ACHN (cell line): Measurements from ENCODE around the gene STS.

Experiments
- DNase-seq: peaks from one replicate; pipeline ENCODE4 v3.0.0-alpha.2; 2015
- in situ Hi-C: cut with HindIII; loops from 2 replicates; pipeline ENCODE4 v1.10.0; 2017; ENCODE audit warnings: low sequenced_read_pairs, low pct_ligation_motif_present, low pct_unique_long_range_greater_than_20kb

STS gene

DNA sequence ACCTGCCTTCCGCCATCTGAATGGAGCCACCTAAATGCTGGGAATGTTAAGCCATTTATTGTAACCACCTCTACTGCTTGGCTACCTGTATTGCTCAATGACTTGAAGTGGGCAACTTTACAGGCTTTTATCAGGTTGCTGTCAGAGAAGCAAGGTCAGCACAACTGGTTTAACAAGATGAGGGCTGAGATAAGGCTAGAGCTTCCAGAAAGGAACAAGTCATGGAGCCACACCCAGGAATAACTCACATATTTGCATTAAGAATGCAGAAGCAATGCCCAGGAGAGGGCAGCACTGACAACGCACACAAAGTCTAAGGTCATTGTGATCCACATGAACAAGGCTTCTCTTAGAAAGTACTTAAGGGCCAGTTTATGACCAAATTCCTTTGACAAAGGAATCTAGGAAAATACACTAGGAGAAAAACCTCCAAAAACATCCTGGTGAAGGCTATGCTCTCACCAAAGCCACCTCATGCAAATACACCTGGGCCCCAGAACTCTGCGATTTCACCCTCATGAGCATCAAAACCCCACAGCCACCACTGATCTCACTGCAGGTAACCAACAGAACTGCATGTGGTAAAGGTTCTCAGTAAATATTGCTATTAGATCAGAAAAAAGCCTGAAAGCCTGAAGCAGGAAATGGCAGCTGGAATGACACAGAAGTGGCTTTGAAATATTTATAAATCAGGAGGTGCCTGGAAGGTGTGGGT lies 15.0 kb upstream of the STS start:
- in situ Hi-C loops, result no loop called here
- DNase-seq, result peak; percentile 58

DNA sequence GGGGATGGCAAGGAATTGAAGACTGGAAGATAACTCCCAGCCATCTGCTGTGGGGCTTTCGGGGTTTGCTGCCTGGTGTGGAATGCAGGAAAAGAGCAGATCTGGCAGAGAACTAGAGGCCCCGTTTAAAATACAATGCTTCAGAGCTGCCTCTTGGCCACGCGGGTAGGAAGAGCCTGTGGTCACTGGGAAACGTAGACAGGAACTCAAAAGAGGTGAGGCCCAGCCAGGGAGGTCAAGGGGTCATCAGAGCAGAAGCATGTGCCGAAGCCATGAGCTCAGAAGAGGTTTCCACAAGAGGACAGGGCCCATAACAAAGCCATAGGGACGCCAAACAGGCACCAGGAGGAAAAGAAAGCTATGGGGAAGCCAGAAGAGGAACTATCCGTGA lies 14.5 kb upstream of the STS start:
- in situ Hi-C loops, result no loop called here

GRCh38 chrX:7134981-7135380 lies 12.5 kb upstream of the STS start:
- no peak for DNase-seq
- in situ Hi-C loops, result no loop called here

More for the DNA sequence above, 14.5 kb upstream of the STS start:
- DNase-seq, result no peak

DNA sequence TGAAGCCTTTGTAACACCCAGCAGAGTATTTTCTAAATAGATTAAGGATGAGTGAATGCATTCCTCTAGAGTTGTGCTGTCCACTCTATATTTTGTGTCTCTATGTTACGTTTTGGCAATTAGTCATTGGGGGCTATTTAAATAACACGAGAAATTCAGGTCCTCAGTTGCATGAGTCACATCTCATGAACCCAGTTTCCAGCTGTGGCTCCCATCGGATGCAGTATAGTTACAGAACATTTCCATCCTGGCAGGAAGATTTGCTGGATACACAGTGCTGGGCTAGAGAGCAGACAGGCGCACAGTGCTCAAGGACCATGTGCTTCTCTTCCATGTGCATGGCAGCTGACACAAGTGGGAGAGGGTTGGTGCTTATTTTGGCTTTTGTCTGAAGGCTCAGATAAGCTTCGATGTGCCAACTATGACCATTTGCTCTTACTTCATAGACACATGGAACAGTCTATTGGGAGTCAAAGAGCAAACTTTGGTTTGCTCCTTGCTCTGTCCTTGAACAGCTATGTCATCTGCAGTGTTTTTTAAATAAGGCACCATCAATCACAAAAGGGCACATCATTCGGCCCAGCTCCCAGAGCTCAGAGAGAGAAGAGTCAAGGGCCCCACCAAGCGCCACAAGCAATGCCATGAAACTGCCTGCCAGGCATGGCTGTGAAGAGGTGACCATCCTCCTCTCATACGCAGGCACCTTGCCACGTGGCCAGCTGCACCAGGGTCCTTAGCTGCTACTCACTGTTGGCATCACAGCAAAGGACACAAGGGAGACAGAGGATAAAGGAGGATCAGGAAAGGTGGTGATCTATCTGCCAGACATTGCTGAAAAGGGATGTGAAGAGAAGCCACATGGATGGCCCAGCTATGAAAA lies 8.1 kb upstream of the STS start:
- in situ Hi-C loops, result no loop called here
- no peak for DNase-seq

GRCh38 chrX:7143076-7143475 lies 4.4 kb upstream of the STS start:
- DNase-seq, result no peak
- in situ Hi-C loops, result no loop called here

DNA sequence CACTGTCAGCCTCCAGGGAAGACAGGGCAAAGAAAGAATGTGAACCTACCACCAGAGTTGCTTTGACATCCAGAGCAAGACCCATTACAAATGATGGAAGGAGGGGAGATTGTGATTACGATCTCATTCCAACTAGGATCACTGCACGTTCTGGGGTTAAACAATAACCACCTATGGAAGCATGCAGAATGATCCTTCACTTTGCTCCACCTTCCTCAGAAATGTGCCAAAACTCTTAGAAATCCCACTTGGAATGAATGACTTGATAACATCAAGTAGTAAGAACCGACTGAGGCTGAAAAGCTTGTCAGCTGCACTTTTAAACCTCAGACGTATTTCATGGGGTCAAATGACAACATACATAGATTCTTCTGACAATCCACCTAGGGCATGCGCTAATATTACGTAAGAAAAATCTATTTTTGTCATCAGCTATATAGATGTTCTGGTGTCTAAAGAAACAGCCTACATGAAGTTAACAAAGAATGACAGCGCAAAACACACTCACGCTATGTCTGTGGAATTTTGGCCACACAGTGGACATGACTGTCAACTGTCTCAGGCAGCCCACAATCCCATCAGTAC lies 3.5 kb upstream of the STS start:
- in situ Hi-C loops, result no loop called here
- peak; percentile 20 for DNase-seq

DNA sequence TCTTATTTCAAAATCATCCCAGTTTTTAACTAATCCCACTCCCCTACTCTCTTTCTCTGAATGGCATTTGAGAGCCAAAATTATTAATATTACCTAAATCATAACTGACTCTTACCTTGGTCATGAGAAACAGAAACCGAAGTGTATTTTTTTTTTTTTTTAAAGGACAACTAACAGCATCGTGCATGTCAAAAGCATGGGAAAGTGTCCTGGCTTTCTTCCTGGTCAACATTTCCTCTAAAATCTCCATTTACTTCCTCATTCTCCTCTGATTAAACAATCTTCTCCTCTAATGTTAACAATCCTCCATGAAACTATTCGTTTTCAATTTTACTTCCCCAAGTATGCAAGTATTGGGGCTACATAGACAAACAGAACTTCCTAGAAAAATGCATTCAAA lies 2.1 kb upstream of the STS start:
- in situ Hi-C loops, result no loop called here
- DNase-seq, result no peak

- in situ Hi-C loops, result no loop called here
Measured at GRCh38 chrX:7146020-7146702, 1.4 kb upstream of the STS start.

DNA sequence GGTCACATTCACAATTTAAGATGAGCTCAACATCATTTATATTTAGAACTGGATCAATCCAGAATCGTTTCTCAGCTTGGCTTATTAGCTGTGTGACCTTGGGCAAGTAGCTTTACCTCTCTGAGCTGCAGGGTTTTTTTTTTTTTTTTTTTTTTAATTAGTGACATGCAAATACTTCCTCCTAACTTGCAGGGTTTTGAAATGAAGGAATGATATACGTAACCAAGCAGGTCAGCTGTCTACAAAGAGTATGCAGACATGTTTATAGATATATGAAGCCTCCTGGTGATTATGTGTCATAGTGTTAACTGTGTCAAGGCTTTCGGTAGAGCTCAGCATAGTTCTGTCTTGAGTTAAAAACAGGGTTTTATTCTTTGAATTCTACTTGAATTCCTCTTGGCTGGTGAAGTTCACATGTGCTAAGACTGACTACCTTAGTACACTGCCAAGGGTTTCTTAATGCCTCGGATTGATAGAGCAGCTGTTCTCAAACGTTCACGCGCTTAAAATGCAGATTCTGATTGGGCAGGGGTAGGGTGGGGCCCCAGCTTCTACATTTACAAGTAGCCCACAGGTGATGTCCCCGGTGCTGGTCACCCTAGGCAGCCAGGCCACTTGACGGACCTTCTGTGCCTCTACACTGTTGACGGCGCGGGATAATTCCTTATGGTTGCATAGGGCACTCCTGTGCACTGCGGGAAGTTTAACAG lies 654 bp upstream of the STS start:
- in situ Hi-C loops, result no loop called here
- DNase-seq, result no peak

More at GRCh38 chrX:7146020-7146702, 1.4 kb upstream of the STS start:
- DNase-seq, result no peak

DNA sequence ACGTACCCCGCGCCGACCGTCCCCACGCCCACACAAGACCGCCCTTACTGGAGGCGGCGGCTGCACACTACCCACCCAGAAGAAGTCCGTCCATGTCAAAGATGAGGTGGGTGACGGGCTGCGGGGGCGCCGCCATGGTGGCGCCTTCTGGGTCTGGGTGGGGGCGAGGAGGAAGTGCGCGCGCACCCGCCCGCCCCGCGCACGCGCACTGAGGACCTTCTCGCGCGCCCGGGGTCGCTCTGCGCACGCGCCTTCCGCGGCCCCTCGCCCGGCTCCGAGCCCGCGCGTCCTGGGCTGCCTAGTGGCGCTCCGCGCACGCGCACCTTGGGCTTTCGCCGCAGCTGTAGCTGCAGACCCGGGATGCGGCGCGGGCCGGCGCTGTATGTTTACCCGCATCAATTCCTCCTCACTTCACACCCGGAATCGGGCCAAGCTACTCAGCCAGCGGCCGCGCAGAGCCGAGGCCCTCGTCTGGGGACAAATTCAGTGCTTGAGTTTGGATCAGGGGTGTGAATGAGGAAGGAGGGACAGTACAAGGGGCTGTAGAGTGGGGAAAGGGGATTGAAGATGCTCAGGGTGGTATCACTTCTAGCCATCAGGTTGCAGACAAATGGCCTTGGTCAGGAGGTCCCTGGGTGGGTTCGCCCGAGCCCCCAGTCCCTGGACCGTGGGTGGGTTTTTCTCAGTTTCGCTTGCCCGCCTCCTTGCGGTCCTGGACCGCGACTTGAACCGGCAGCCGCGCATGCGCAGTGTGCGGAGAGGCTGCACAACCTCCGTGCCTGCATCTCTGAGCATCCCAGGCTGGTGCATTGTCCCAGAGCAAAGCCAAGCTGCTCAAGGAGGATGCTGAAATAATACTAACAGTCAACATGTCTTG lies 704 bp downstream of the STS start, which contains the start of gene PUDP:
Gene PUDP, minus strand, starts transcription at position 176 of the 877 bp plus-strand sequence. Its CDS starts 40 bp downstream, at position 136.
- in situ Hi-C loops, result no loop called here
- DNase-seq, result peak; percentile 72

DNA sequence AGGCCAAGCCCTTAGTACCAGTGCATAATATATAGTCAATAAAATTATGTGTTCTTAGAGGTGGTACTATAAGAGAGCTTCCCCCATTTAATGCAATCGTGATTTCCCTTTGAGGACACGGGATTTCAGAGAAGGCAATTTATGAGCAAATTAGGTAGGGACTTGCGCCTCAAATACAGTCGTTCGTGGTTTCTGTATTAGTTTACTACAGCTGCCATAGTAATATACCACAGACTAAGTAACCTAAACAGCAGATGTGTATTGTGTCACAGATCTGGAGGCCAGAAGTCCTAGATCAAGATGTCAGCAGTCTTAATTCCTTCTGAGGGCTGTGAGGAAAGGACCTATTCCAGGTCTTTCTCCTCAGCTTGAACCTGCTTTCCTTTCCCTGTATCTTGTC lies 1.9 kb downstream of the STS start:
- in situ Hi-C loops, result no loop called here
- no peak for DNase-seq

GRCh38 chrX:7153231-7153630 lies 5.7 kb downstream of the STS start:
- in situ Hi-C loops, result no loop called here

GRCh38 chrX:7154041-7154597 lies 6.6 kb downstream of the STS start:
- in situ Hi-C loops, result no loop called here
- no peak for DNase-seq

More at GRCh38 chrX:7153231-7153630, 5.7 kb downstream of the STS start:
- no peak for DNase-seq

GRCh38 chrX:7155163-7155562 lies 7.7 kb downstream of the STS start:
- in situ Hi-C loops, result no loop called here
- no peak for DNase-seq

DNA sequence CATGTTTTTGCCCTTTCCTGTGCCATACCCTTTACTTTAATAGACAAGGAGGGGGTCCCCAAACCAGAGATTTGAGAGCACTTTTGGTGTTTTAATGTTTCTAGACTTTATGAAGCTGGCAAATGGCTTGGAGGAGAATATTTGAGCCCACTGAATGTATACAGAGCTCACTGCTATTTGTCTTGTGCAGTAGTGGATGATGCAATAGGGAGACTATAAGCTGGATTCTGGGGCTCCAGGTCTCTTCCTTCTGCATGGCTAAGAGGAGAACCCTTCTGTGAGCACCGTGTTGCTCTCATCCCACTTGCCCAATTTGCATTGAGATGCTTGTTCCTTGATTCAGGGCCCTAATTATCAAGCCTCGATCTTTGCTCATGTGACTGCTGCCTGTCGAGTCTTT lies 9.4 kb downstream of the STS start:
- DNase-seq, result no peak
- in situ Hi-C loops, result no loop called here

DNA sequence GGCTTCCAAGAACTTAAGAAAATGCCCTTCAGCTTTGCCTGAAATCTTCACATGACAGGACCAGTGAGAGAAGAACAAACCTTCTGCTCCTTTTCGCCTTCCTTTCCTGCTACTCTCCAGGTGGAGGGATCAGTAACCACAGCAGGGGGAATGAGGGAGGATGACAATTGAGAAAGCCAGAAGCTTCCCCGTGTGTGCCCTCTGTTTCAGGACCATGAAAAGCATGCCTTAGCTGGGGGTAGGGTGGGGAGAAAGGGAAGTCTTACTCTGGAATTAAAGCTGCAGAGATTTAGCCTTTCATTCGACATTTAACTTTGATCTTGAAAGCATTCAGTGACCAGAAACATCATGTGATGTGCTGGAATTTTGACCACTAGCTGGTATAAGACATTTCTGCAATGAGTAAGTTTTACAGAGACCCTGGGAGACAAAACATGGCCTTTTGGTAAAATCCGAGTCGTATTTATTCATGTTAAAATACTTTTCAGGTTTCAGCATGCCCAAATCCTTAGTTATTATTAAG lies 11.0 kb downstream of the STS start:
- in situ Hi-C loops, result no loop called here
- DNase-seq, result peak; percentile 3
